C4-2B (cell line): ENCODE data around the gene STARD13.

Experiments used
- ZFX ChIP-seq: fragments of 450-650 bp; IDR thresholded peaks from 2 replicates; pipeline ENCODE4 v1.6.1; 2017
- TF ChIP-seq, protein P1 (sequence below): fragments of 450-650 bp; conservative IDR thresholded peaks from 2 replicates; pipeline ENCODE4 v1.5.1; 2017; ENCODE audit warnings: mild to moderate bottlenecking

DNA sequence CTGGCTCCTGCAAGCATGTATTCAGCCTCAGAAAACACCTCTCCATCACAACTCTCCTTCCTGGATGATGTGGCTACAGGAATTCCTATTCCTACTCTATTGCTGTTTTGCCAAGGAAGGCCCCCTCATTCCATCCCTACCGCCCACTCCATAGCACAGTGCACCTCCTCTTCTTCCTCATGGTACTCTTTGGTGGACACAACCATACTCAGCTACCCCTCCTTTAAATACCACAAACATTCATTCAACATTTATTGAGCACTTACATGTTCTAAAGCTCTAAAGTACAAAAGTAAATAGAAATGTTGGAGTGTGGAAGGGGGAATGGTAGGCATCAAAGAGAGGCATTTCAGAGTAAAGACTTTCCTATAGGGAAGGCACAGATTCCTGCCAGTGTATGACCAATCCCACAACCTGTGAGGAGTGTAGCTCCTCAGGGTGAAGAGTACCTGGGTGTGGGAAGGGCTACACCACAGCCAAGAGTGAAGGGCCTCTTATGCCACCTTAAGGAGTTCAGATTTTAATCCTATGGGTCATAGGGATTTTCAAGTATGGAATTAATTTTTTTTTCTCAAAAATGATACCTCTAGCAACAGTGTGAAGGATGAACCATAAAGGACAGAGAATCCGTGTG is 42.5 kb downstream of the STARD13 start:
- TF ChIP-seq, protein P1, sequence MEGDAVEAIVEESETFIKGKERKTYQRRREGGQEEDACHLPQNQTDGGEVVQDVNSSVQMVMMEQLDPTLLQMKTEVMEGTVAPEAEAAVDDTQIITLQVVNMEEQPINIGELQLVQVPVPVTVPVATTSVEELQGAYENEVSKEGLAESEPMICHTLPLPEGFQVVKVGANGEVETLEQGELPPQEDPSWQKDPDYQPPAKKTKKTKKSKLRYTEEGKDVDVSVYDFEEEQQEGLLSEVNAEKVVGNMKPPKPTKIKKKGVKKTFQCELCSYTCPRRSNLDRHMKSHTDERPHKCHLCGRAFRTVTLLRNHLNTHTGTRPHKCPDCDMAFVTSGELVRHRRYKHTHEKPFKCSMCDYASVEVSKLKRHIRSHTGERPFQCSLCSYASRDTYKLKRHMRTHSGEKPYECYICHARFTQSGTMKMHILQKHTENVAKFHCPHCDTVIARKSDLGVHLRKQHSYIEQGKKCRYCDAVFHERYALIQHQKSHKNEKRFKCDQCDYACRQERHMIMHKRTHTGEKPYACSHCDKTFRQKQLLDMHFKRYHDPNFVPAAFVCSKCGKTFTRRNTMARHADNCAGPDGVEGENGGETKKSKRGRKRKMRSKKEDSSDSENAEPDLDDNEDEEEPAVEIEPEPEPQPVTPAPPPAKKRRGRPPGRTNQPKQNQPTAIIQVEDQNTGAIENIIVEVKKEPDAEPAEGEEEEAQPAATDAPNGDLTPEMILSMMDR = no peak
- no peak for TF ChIP-seq ZFX
